GM19452 (cell line): ENCODE data around the gene CDK14.
A peak's percentile ranks its signal among the peaks of the same experiment; 100 is the strongest.
"Not testable (repeated sequence)": the region's sequence is repeated elsewhere in the genome, so short reads cannot be mapped to it uniquely, and the experiment has no call there.

Experiments
- ATAC-seq: cut with Tn5 transposase; IDR thresholded peaks from one replicate; pipeline ENCODE4 v1.9.1; 2021; ENCODE audit not compliant: unreplicated experiment

CDK14 gene

GRCh38 chr7:90749774-90750173 is 153.7 kb downstream of the CDK14 start:
- no peak for ATAC-seq

GRCh38 chr7:90751595-90751994 is 155.5 kb downstream of the CDK14 start:
- no peak for ATAC-seq

GRCh38 chr7:90752051-90752450 is 155.9 kb downstream of the CDK14 start:
- no peak for ATAC-seq

- no peak for ATAC-seq
Observed at GRCh38 chr7:90755041-90755440, 158.9 kb downstream of the CDK14 start.

GRCh38 chr7:90756366-90756765 is 160.2 kb downstream of the CDK14 start:
- no peak for ATAC-seq

GRCh38 chr7:90757565-90757950 is 161.4 kb downstream of the CDK14 start:
- peak; percentile 80 for ATAC-seq

- ATAC-seq = no peak
Observed at GRCh38 chr7:90758933-90759562, 162.9 kb downstream of the CDK14 start.

- ATAC-seq = no peak
Observed at GRCh38 chr7:90759710-90760109, 163.6 kb downstream of the CDK14 start.

GRCh38 chr7:90760892-90761291 is 164.8 kb downstream of the CDK14 start:
- no peak for ATAC-seq

- ATAC-seq = no peak
Observed at GRCh38 chr7:90761584-90761983, 165.5 kb downstream of the CDK14 start.

GRCh38 chr7:90763108-90763507 is 167.0 kb downstream of the CDK14 start:
- ATAC-seq = no peak

GRCh38 chr7:90764848-90765570 is 168.9 kb downstream of the CDK14 start:
- ATAC-seq = no peak

GRCh38 chr7:90766814-90767564 is 170.9 kb downstream of the CDK14 start:
- ATAC-seq = no peak

GRCh38 chr7:90768301-90768700 is 172.2 kb downstream of the CDK14 start:
- ATAC-seq = no peak

GRCh38 chr7:90769036-90769435 is 172.9 kb downstream of the CDK14 start:
- ATAC-seq = no peak

GRCh38 chr7:90769566-90769965 is 173.4 kb downstream of the CDK14 start:
- not testable (repeated sequence) for ATAC-seq

- ATAC-seq = no peak
Observed at GRCh38 chr7:90771281-90771680, 175.2 kb downstream of the CDK14 start.

GRCh38 chr7:90772410-90772809 is 176.3 kb downstream of the CDK14 start:
- no peak for ATAC-seq

GRCh38 chr7:90773269-90773668 is 177.1 kb downstream of the CDK14 start:
- ATAC-seq = no peak

GRCh38 chr7:90774706-90775105 is 178.6 kb downstream of the CDK14 start:
- ATAC-seq = no peak

GRCh38 chr7:90775383-90775965 is 179.4 kb downstream of the CDK14 start:
- no peak for ATAC-seq

- peak; percentile 85 for ATAC-seq
Observed at GRCh38 chr7:90777041-90777440, 180.9 kb downstream of the CDK14 start.
